Colonic mucosa (tissue), 4 donors: ENCODE measurements around the gene AFAP1L1. TPM values are rescaled to one million over a fixed set of nuclear protein-coding genes. Genes with fewer than 3 reads are reported as not detected.

Experiments
- DNase-seq: peaks from one replicate; pipeline ENCODE4 v3.0.0-alpha.2; 2020
- H3K27ac ChIP-seq: fragments of 200-600 bp; one replicate; pipeline ENCODE4 v1.8.0; 2021
- H3K27me3 ChIP-seq: fragments of 200-600 bp; one replicate; pipeline ENCODE4 v1.8.0; 2021
- H3K36me3 ChIP-seq: fragments of 200-600 bp; one replicate; pipeline ENCODE4 v1.8.0; 2021
- H3K4me1 ChIP-seq: fragments of 200-600 bp; one replicate; pipeline ENCODE4 v1.8.0; 2021; ENCODE audit warnings: mild to moderate bottlenecking
- H3K4me3 ChIP-seq: fragments of 200-600 bp; one replicate; pipeline ENCODE4 v1.8.0; 2021
- H3K9ac ChIP-seq, 2 donors: one replicate each; pipeline ENCODE4 v1.7.0; 2013; ENCODE audit warnings: control low read depth in 2 of 2, low read depth in 2 of 2, low read length in 2 of 2
- H3K9me3 ChIP-seq: fragments of 200-600 bp; one replicate; pipeline ENCODE4 v1.8.0; 2021
- CTCF ChIP-seq: fragments of 200-600 bp; IDR thresholded peaks from one replicate; pipeline ENCODE4 v1.8.0; 2022; ENCODE audit warnings: antibody characterized with exemption, mild to moderate bottlenecking
- intact Hi-C: fragments of 100-400 bp; cut with DNase I; formaldehyde crosslinking; loops from one replicate; pipeline ENCODE4 v1.14.1; 2022
- total RNA-seq, 2 donors: library from RNA; stranded (reverse); fragmentation: NEBNext Ultra II Directional in 1 of 2; extraction: Animal tissue kit (Norgen Biotek cat#: 25700) in 1 of 2; gene quantifications; one replicate each; pipeline ENCODE4 v1.2.1, GENCODE V29; 2021
- donor health status: healthy.
- donor health status: DM: no; HTN: no; CAD: no.
- donor health status: DM: no; HTN: no; CAD: no.

AFAP1L1 gene
- total RNA-seq, 2 donors from 2014 or later = 1.6 to 4.0 TPM

- Histone ChIP-seq H3K27me3 (no peaks in the 10 kb centered on the region), H3K4me3 (no peak overlapping the region), H3K36me3 (no peaks in the 10 kb centered on the region), H3K4me1 (peaks cover 10% of the 10 kb centered on the region), H3K9ac (no peak overlapping the region), H3K27ac (no peak overlapping the region), H3K9me3 (no peaks in the 10 kb centered on the region)
- intact Hi-C loops = no loop called here
- no peak for TF ChIP-seq CTCF
- no peak for DNase-seq
Measured at GRCh38 chr5:149323210-149323609, 51.6 kb downstream of the AFAP1L1 start.

- H3K4me3 ChIP-seq = no peak overlapping the region
- H3K36me3 ChIP-seq = no peaks in the 10 kb centered on the region
- no peak for TF ChIP-seq CTCF
- no peak overlapping the region for H3K9ac ChIP-seq
- intact Hi-C loops = no loop called here
- peaks cover 10% of the 10 kb centered on the region for H3K4me1 ChIP-seq
- no peak for DNase-seq
- no peaks in the 10 kb centered on the region for H3K27me3 ChIP-seq
- H3K27ac ChIP-seq = no peak overlapping the region
- H3K9me3 ChIP-seq = no peaks in the 10 kb centered on the region
Measured at GRCh38 chr5:149323621-149324205, 52.1 kb downstream of the AFAP1L1 start.

GRCh38 chr5:149324641-149325040 lies 53.0 kb downstream of the AFAP1L1 start:
- H3K27ac ChIP-seq = no peak overlapping the region
- no peaks in the 10 kb centered on the region for H3K27me3 ChIP-seq
- H3K4me3 ChIP-seq = no peak overlapping the region
- no peaks in the 10 kb centered on the region for H3K36me3 ChIP-seq
- H3K4me1 ChIP-seq = peaks cover 10% of the 10 kb centered on the region
- DNase-seq = no peak
- no peak overlapping the region for H3K9ac ChIP-seq
- intact Hi-C loops = no loop called here
- no peaks in the 10 kb centered on the region for H3K9me3 ChIP-seq
- TF ChIP-seq CTCF = no peak

GRCh38 chr5:149325166-149325735 lies 53.6 kb downstream of the AFAP1L1 start:
- H3K36me3 ChIP-seq = no peaks in the 10 kb centered on the region
- no peak overlapping the region for H3K4me3 ChIP-seq
- DNase-seq = no peak
- H3K27me3 ChIP-seq = no peaks in the 10 kb centered on the region
- TF ChIP-seq CTCF = no peak
- no peaks in the 10 kb centered on the region for H3K9me3 ChIP-seq
- H3K27ac ChIP-seq = no peak overlapping the region
- peaks cover 8% of the 10 kb centered on the region for H3K4me1 ChIP-seq
- intact Hi-C loops = no loop called here
- H3K9ac ChIP-seq = no peak overlapping the region

- no peak overlapping the region for H3K27ac ChIP-seq
- peaks cover 4% of the 10 kb centered on the region for H3K4me1 ChIP-seq
- DNase-seq = no peak
- no peak overlapping the region for H3K4me3 ChIP-seq
- no peaks in the 10 kb centered on the region for H3K27me3 ChIP-seq
- TF ChIP-seq CTCF = no peak
- no peak overlapping the region for H3K9ac ChIP-seq
- H3K9me3 ChIP-seq = no peaks in the 10 kb centered on the region
- intact Hi-C loops = no loop called here
- no peaks in the 10 kb centered on the region for H3K36me3 ChIP-seq
Measured at GRCh38 chr5:149325894-149326293, 54.2 kb downstream of the AFAP1L1 start.
